GM12865 (cell line): ENCODE data around the gene ERAS.
"Not testable (repeated sequence)": the region's sequence is repeated elsewhere in the genome, so short reads cannot be mapped to it uniquely, and the experiment has no call there.

ENCODE experiments used
- DNase-seq: peaks from one replicate; pipeline ENCODE4 v3.0.0; 2010; ENCODE audit warnings: low read depth
- H3K4me3 ChIP-seq: 2 replicates; pipeline ENCODE4 v1.5.1; 2011; ENCODE audit warnings: mild to moderate bottlenecking, low read depth, low read length, control low read depth
- TF ChIP-seq, protein P1 (sequence below): IDR thresholded peaks from 2 replicates; pipeline ENCODE4 v1.5.1; 2011; ENCODE audit warnings: low read length, control low read depth, low read depth, inconsistent platforms; ENCODE audit not compliant: insufficient read depth; ENCODE audit errors: missing control alignments

ERAS gene

DNA sequence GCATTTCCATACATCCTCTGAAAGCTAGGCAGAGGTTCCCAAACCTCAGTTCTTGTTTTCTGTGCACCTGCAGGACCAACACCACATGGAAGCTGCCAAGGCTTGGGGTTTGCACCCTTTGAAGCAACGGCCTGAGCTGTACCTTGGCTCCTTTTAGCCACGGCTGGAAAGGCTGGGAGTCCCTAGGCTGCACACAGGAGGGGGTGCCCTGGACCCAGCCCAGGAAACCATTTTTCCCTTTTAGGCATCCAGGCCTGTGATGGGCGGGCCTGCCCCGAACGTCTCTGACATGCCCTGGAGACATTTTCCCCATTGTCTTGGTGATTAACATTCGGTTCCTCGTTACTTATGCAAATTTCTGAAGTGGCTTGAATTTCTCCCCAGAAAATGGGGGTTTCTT, 26.5 kb downstream of the ERAS start:
- H3K4me3 ChIP-seq: no peak overlapping the region
- DNase-seq: no peak
- TF ChIP-seq, protein P1, sequence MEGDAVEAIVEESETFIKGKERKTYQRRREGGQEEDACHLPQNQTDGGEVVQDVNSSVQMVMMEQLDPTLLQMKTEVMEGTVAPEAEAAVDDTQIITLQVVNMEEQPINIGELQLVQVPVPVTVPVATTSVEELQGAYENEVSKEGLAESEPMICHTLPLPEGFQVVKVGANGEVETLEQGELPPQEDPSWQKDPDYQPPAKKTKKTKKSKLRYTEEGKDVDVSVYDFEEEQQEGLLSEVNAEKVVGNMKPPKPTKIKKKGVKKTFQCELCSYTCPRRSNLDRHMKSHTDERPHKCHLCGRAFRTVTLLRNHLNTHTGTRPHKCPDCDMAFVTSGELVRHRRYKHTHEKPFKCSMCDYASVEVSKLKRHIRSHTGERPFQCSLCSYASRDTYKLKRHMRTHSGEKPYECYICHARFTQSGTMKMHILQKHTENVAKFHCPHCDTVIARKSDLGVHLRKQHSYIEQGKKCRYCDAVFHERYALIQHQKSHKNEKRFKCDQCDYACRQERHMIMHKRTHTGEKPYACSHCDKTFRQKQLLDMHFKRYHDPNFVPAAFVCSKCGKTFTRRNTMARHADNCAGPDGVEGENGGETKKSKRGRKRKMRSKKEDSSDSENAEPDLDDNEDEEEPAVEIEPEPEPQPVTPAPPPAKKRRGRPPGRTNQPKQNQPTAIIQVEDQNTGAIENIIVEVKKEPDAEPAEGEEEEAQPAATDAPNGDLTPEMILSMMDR: no peak

DNA sequence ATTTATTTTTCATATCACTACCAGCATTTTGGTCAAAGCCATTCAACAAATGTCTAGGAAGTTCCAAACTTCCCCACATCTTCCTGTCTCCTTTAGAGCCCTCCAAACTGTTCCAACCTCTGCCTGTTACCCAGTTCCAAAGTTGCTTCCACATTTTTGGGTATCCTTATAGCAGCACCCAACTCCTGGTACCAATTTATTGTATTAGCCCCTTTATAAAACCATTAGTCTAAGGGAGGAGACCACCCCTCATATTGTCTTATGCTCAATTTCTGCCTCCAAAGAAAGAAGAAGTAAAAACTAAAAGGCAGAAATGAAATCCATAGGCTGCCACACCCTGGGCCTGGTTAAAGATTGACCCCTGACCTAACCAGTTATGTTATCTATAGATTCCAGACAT, 27.2 kb downstream of the ERAS start:
- not testable (repeated sequence) for H3K4me3 ChIP-seq, DNase-seq

DNA sequence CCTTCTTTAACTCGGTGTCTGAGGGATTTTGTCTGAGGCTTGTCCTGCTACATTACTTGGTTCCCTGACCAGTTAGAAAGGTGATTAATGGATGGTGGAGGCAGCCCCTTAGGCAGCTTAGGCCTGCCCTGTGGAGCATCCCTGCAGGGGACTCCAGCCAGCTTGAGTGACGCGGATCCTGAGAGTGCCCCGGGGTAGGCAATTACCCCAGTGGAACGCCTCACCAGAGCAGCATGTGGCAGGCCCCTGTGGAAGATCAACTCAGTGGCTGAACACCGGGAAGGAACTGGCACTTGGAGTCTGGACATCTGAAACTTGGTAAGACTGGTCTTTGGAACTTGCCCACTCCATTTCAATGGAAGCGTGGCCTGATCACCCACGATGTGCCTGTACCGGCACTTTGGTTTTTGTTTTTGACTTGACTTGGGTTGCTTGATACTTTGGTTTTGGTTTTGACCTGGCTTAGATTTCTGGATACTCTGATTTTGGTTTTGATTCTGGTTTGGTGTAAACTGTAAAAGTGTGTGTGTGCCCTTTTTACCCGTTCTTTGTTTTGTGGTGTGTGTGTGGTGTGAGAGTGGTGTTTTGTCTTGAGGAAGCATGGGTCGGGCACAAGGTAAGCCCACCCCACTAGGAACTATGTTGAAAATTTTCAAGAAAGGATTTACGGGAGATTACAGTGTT, 27.9 kb downstream of the ERAS start:
- H3K4me3 ChIP-seq, DNase-seq: not testable (repeated sequence)

DNA sequence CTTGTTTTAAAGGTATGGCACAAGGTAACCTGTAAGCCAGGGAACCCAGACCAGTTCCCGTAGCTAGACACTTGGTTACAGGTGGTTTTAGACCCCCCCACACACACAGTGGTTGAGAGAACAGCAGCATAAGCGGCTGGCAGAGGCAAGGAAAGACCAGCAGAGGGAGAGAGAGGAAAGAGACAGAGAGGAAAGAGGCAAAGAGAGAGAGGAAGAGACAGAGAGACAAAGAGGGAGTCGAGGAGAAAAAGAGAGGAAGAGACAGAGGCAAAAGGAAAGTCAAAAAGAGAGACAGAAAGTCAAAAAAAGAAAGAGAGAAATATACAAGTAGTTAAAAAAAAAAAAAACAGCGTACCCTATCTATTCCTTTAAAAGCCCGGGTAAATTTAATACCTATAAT, 28.6 kb downstream of the ERAS start:
- DNase-seq: no peak
- H3K4me3 ChIP-seq: no peak overlapping the region
- TF ChIP-seq, protein P1: no peak

DNA sequence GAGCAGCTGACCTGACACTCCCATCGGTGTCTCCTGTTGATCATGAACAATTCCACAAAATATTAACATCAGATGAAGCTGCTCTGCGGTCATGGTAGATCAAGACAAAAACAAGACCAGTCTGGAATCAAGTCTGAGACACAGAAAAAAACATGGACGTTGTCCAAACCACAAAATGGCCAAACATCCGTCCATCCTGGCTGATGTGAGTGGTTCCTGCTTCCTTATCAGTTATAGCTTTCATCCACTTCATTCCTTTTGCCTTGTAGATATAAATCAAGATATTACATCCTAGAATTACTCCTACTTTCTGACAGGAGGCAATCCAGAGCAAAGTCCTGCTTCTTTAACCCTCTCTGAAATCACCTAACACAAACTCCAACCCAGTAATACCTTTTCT, 37.9 kb downstream of the ERAS start:
- DNase-seq: no peak
- H3K4me3 ChIP-seq: no peak overlapping the region
- TF ChIP-seq, protein P1: no peak

DNA sequence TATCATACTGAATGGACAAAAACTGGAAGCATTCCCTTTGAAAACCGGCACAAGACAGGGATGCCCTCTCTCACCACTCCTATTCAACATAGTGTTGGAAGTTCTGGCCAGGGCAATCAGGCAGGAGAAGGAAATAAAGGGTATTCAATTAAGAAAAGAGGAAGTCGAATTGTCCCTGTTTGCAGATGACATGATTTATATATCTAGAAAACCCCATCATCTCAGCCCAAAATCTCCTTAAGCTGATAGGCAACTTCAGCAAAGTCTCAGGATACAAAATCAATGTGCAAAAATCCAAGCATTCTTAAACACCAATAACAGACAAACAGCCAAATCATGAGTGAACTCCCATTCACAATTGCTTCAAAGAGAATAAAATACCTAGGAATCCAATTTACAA, 45.7 kb downstream of the ERAS start:
- not testable (repeated sequence) for DNase-seq, H3K4me3 ChIP-seq

DNA sequence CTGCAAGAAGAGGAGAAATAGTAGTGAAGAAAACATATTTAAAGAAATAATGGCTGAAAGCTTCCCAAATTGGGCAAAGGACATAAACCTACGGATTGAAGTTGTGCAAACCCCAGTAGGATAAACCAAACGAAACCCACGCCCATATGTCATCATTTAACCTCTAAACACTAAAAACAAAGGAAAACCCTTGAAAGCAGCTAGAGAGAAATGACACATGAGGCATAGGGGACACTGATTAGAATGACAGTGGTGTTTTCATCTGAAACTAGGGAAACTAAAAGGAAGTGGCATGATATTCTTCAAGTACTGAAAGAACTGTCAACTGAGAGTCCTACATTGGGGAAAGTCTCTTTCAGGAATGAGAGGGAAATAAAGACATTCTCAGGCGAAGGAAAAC, 50.6 kb downstream of the ERAS start:
- not testable (repeated sequence) for DNase-seq, H3K4me3 ChIP-seq
